SH-SY5Y (cell line): Measurements from ENCODE around the gene FOXG1.

Source experiments
- GATA2 ChIP-seq: IDR thresholded peaks from 2 replicates; pipeline ENCODE4 v1.6.1; 2011; ENCODE audit warnings: mild to moderate bottlenecking, low read depth, low read length
- GATA3 ChIP-seq: IDR thresholded peaks from 2 replicates; pipeline ENCODE4 v1.6.1; 2011; ENCODE audit warnings: low read depth, mild to moderate bottlenecking, low read length, moderate library complexity

Gene FOXG1

GRCh38 chr14:28758253-28758884 lies 8.2 kb upstream of the FOXG1 start:
- TF ChIP-seq GATA2 (no peak), GATA3 (no peak)

GRCh38 chr14:28758885-28759652 lies 7.5 kb upstream of the FOXG1 start:
- TF ChIP-seq GATA2: no peak
- no peak for TF ChIP-seq GATA3

GRCh38 chr14:28759653-28760313 lies 6.8 kb upstream of the FOXG1 start:
- TF ChIP-seq GATA3: no peak
- no peak for TF ChIP-seq GATA2

- TF ChIP-seq GATA2 (no peak), GATA3 (no peak)
These were observed 6.1 kb upstream of the FOXG1 start for GRCh38 chr14:28760431-28760996.

- TF ChIP-seq GATA2: no peak
- no peak for TF ChIP-seq GATA3
These were observed 4.9 kb upstream of the FOXG1 start for GRCh38 chr14:28761438-28762291.

GRCh38 chr14:28762303-28762954 lies 4.2 kb upstream of the FOXG1 start:
- TF ChIP-seq GATA2: no peak

- TF ChIP-seq GATA2 (no peak), GATA3 (no peak)
These were observed 3.6 kb upstream of the FOXG1 start for GRCh38 chr14:28762955-28763326.

- TF ChIP-seq GATA2: no peak
- TF ChIP-seq GATA3: no peak
These were observed 2.8 kb upstream of the FOXG1 start for GRCh38 chr14:28763751-28764256.

- TF ChIP-seq GATA2 (no peak), GATA3 (no peak)
These were observed 2.1 kb upstream of the FOXG1 start for GRCh38 chr14:28764257-28765160.

- TF ChIP-seq GATA3: no peak
- no peak for TF ChIP-seq GATA2
These were observed 1.3 kb upstream of the FOXG1 start for GRCh38 chr14:28765169-28765830.

GRCh38 chr14:28765831-28766468 lies 637 bp upstream of the FOXG1 start:
- TF ChIP-seq GATA3 (no peak), GATA2 (no peak)
